CD4-positive, alpha-beta T cell treated with Interleukin-17A for 1 hour (primary cell): ENCODE data around the gene RNF40.

Source experiments
- DNase-seq: peaks from one replicate; pipeline ENCODE4 v3.0.0-alpha.2; 2020

Gene RNF40

DNA sequence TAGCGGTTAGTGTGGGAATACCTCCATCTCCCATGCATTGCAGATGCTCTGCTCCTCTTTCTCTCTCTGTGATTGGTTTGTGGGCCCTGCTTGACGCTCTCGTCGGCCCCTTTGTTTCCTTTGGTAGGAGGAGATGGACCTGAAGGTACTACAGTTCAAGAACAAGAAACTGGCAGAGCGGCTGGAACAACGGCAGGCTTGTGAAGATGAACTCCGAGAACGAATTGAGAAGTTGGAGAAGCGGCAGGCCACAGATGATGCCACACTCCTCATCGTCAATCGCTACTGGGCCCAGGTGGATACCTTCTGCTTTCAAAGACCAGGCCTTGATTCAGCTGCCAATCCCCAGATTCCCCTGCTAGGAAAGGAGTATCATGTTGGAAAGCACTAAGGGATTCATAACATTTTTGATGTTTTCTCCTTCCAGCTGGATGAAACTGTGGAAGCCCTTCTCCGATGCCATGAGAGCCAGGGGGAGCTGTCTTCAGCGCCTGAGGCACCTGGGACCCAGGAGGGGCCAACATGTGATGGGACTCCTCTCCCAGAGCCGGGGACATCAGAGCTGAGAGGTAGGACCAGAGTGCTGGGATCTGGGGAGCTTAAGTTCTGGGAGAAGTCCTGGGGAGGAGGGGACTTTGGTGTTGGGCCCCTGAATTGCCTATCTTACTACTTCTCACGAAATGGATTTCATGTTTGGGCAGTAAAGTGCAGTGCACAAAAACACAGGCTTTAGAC lies 1.0 kb downstream of the RNF40 start:
- DNase-seq: no peak

DNA sequence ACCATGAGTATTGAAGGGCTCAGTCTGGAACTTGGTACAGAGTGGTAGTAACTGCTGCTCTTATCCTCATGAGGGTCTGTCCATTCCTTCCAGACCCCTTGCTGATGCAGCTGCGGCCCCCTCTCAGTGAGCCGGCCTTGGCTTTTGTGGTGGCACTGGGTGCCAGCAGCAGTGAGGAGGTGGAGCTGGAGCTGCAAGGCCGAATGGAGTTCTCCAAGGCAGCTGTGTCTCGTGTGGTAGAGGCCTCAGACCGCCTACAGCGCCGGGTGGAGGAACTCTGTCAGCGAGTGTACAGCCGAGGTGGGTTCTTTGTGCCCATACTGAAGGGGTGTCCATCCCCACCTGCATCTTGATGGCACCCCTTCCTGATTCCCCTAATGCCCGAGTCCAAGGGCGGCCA lies 2.0 kb downstream of the RNF40 start:
- no peak for DNase-seq

DNA sequence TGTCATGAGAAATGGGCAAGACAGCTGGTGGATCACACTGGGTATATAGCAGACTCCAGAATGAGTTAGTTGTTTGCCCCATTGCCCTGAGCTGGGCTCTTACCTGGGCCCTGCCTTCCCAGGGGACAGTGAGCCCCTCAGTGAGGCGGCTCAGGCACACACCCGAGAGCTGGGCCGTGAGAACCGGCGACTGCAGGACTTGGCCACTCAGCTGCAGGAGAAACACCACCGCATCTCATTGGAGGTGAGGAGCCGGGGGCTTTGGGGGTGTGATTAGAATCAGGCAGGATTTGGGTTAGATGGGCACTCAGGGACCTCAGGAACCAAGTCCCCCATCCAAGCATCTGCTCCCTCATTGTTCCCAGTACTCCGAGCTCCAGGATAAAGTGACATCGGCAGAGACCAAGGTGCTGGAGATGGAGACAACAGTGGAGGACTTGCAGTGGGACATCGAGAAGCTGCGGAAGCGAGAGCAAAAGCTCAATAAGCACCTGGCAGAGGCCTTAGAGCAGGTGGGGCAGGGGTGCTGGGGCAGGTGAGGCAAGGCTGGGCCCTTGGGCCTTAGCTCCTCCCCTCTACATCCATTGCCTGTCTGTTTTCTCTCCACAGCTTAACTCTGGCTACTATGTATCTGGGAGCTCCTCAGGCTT lies 2.8 kb downstream of the RNF40 start:
- no peak for DNase-seq

DNA sequence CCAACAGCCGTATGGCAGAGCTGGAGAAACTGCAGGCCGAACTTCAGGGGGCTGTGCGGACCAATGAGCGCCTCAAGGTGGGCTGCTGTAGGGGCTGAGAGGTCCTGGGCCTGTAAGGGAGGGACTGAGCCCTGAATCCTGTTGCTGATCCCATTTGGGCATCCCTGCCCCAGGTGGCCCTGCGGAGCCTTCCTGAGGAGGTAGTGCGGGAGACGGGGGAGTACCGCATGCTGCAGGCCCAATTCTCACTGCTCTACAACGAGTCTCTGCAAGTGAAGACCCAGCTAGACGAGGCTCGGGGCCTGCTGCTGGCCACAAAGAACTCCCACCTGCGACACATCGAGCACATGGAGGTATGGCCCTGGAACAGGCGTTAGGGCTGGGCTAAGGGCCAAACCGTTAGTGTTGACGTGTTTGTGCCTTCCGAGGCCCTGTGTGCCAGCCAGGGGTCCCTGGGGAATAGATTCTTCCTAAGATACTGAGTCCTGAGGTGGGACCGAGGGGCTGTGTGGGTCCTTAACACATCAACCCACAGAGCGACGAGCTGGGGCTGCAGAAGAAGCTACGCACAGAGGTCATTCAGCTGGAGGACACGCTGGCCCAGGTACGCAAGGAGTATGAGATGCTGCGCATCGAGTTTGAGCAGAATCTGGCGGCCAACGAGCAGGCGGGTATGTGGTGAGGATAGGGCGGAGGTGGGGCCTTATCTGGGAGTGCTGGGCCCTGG lies 4.2 kb downstream of the RNF40 start:
- no peak for DNase-seq

DNA sequence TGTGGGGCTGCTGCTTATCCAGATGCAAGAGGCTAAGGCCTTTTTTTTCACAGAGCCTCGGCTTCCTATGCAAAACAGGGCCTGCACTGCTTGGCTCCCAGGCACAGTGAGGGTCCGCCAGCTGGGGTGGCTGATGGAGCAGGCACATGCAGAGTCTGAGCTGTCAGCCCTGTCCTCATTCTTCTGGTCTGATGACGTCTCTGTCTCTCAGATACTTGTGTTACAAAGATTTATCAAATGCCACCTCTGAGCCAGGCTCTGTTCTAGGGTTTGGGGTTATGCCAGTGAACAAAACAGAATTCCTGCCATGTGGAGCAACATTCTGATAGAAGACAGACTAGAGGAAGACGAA lies 4.8 kb downstream of the RNF40 start:
- no peak for DNase-seq

DNA sequence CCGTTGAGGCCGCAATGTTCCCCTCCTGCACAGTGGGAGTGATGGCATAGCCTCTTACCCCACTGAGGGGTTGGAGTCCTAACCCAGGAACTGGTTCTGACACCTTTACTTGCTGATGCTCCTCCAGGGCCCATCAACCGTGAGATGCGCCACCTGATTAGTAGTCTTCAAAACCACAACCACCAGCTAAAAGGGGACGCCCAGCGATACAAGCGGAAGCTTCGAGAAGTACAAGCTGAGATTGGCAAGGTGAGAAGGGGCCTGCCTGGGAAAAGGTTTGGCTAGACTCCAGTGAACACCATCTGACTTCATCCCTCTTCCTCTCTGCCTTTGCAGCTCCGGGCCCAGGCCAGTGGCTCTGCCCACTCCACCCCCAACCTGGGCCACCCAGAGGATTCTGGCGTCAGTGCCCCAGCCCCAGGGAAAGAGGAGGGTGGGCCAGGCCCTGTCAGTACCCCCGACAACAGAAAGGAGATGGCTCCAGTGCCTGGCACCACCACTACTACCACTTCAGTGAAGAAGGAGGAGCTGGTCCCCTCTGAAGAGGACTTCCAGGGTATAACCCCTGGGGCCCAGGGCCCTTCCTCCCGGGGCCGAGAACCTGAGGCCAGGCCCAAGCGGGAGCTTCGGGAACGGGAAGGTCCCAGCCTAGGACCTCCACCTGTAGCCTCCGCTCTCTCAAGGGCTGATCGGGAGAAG lies 5.8 kb downstream of the RNF40 start:
- peak; percentile 67 for DNase-seq

DNA sequence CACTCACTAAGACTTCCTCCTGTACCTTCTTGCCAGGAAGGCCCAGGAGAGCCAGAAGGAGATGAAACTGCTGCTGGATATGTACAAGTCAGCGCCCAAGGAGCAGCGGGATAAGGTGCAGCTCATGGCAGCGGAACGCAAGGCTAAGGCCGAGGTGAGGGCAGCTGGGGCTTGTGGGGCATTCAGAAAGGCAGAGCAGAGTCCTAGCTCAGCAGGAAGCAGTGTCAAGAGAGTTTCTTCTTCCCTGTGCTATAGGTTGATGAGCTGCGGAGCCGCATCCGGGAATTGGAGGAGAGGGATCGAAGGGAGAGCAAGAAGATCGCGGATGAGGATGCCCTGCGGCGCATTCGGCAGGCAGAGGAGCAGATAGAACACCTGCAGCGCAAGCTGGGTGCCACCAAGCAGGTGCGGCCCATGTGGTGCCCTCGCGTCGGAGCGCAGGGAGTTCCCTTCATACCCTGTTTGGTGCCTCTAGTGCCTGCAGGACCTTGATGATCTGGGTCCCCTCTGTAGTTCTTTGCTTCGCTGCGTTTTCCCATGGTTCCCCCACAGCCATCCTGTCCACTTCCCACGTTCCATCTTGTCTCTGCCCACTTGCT lies 6.6 kb downstream of the RNF40 start:
- DNase-seq: no peak

DNA sequence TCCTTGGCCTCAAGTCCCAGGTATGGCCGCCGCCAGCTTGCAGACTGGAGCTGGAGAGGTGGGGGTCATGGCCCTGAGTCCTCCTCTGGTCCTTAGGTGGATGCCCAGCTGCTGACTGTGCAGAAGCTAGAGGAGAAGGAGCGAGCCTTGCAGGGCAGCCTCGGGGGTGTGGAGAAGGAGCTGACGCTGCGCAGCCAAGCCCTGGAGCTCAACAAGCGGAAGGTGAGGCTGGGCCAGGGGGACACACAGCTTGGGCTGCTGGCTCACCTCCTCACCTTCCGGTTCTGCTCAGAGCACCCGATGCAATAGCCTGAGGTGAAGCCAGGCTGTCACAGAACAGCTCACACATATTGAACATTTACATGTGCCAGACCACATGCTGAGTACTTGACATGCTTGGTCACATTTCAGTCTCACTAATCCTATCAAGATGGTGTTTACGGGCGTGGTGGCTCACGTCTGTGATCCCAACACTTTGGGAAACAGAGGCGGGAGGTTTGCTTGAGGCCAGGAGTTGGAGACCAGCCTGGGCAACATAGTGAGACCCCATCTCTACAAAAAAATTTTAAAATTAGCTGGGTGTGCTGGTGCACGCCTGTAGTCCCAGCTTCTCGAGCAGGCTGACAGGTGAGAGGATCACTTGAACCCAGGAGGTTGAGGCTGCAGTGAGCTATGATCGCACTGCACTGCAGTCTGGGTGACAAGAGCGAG lies 7.4 kb downstream of the RNF40 start:
- no peak for DNase-seq

DNA sequence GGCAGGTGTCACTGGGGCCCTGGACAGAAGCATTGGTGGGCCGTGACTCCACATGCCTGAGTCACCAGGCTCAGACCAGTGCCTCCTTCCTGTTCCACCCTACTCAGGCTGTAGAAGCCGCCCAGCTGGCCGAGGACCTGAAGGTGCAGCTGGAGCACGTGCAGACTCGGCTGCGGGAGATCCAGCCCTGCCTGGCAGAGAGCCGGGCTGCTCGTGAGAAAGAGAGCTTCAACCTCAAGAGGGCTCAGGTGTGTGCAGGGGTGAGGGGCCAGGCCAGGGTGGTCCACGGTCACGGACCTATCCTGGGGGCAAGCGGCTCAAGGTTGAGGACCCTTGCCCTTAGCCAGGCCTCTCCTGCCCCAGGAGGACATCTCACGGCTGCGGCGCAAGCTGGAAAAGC lies 9.6 kb downstream of the RNF40 start:
- no peak for DNase-seq

DNA sequence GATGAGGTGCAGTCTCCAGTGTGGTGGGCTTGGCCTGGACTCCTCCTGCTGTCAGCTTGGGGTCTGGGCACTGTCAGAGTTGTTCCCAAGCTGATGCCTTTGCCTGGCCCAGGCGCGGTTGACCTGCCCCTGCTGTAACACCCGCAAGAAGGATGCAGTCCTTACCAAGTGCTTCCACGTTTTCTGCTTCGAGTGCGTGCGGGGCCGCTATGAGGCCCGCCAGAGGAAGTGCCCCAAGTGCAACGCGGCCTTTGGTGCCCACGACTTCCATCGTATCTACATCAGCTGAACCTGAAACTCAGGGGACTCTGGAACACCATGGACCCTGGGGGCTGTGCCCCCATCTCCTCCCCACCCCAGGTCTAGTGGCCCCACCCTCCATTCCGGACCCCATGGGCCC lies 11.7 kb downstream of the RNF40 start:
- no peak for DNase-seq

DNA sequence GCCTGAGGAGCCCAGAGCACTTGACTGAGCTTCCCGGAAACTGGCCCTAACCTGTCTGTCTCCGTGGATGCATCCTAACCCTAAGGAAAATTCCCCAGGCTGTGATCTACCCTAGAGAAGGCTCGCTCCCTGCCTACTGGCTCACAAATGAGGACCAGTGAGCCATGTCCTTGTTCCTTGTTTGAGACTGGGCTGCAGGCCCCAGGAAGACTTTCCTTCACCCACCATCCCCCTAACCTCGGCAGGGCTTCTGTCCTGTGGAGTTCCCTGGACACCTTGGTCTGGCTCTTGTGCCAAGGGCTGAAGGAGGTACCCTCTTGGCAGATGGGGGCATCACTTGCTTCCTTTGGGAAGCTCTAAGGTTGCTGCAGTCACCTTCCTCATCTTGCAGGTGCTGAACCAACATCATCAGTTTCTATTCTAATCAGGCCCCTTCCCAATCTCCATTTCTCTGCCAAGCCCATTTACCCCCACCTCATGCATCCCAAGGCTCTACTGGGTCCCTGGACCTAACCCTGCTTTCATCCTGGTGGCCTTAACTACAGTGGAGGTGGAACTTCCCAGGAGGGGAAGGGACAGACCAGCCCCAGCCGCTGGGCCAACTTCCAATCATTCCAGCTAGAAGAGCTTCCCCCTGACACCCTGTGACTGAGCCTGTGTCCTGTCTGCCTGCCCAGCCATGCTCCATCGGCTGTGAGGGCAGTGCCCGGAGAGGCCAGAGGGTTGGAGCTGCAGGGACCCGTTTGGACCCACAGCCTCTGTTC lies 12.4 kb downstream of the RNF40 start:
- DNase-seq: no peak

DNA sequence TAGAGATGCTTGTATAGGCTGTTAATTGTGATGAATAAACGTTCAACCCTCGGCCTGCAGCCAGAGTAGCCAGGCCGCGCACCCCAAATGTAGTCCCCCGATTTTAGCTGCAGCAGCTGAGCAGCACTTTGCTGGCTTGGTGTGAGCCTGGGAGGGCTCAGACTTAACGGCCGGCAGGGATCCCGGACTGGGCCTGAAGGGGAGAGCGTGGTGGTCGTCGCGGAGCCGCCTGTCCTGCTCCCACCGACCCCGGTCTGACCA lies 12.9 kb downstream of the RNF40 start:
- no peak for DNase-seq

DNA sequence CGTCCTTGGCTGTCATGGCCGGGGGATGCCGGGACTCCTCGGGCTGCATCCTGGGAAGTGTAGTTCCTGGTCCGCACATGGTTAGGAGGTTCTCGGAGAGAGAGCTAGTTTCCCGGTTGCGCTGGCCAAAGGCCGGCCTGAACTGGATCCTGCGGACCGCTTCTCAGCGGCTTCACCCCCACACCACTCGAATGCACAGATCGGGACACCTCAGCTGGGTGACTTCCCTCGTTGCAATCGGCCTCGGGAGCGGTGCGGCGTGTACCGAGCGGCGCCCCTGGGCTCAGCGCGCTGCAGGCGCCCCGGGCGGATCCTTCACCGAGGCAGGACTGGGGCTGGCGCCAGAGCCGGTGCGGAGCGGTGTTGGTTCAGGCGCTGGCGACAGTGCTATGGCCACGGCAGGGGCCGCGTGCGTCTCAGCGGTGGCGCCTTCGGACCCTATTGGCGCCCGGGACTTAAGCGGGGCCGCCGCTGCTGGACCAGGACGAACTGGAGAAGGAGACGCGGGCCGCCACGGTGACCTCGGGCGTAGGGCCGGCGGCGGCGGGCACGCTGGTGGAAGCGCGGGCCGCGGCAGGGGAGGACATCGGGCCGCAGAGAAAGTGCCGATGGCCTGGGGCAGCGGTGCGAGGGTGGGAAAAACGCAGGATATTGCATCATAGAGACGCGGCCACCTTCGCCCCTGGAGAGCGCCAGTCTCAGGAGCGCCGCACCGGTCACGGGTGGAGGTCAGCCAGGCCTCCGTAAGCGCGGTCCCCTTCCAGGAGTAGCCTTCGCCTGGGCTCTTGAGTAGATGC lies 13.5 kb downstream of the RNF40 start:
- peak; percentile 59 for DNase-seq

DNA sequence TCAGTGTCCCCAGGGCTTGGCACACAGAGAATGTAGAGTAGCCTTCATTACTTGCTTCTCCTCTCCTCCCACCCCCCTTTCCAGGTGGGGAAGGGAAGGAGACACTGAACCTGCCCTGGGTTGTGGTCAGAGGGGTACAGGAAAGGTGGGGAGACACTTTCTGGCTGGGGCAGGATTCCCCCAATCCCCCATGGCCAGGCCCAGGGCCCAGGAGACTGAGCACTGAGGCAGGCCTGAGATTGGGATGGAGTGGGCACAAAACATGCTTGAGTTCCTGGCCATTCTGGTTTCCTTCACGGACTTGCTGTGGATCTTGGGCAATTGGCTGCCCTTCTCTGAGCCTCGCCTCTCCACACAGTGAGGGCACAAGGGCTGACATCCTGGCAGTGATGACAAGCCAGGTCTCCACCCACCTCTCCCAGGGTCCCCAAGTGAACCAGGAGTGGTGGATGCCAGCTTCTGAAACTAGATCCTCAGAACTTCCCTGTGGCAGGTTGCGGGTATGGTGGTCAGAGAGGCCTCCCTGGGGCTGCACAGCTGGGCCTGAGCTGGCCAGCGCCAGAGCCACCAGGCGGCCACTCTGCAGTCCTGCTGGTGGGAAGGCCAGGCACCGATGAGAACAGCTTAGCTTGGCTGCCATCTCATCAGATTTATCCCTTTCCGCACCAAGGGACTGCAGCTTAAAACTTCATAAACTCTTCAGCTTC lies 15.6 kb downstream of the RNF40 start:
- DNase-seq: no peak

DNA sequence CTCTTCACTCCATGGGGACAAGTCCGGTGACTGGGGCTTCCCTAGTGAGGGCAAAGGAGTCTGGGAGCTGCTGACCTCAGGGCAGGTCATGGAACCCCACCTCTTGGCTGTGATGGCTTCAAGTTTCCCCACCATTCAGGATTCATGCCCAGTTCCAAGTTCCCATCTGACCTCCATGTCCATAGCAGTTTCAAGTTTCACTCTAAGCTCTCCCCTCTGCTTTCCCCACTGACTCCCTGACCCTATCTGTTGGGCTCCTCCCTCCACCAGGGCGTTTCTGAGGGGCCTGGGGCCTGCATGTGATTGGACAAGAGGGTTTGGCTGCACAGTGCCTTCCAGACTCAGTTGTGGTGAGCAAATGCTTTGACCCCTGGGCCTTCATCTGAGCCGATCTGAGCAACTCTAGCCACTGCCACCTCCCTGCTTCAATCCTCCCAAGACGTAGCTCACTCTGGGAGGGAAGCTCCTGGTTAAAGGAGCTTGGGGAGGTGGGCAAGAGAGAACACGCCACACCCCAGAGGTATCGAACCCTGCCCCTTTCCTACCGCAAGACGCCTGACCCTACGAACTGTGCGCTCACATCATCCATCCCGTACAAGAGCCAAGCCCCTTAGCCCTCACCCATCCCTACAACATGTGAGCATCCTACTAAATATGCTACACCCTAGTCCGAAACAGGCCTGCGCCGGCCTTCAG lies 16.6 kb downstream of the RNF40 start:
- no peak for DNase-seq

DNA sequence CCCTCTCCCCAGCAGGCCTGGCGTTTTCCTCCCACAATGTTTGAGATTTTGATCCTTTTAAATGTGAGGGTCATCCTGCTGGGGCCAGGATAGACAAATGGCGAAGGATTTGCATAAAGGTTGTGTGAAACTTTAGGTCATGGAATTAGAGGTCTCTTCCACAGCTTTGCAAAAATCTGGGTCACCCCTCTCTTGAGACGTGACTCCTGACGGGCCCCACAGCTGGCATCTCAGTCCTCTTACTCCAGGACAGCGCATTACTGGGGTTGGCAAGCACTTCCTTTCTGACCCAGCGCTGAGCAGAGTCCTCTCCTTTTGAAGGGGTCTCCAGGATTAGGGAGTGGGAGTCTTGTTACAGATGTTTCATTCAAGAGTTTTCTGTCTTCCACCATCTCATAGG lies 17.5 kb downstream of the RNF40 start:
- no peak for DNase-seq

DNA sequence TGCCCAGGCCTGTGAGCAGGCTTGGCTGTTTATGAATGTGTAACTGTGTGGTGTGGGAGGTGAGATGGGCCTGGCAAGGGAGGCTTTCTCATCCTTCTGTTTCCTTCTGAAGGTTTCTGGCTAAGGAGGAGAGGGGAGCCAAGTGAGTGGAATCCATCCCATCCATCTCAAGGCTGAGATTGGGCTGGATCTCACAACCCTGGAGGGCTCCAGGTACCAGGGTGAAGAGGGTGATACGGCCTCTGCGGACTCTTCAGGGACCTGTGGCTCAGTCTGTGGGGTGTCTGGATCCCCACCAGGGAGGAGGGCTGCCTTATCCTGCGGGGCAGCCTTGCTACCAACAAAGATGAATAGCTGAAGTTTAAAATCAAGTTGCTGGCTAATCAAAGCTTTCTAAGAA lies 17.9 kb downstream of the RNF40 start:
- DNase-seq: no peak

DNA sequence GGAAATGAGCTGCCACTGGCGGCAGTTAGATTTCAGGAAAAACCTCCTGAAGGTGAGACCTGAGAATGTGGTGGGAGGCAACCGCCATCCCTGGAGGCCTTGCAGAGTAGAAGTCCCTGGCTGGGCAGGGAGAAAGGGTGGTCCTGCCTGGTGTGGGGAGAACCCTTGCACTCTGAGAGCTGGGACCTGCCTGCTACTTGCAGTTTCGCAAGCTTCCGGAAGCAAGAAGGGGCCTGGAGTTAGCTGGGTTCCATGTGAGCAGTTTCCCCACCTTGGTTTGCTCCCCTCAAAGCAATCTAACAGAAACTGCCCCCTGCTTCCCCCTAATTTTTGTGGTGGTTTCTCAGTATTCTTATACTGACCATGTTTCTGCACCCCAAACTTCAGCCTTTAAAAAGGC lies 18.4 kb downstream of the RNF40 start:
- DNase-seq: no peak

DNA sequence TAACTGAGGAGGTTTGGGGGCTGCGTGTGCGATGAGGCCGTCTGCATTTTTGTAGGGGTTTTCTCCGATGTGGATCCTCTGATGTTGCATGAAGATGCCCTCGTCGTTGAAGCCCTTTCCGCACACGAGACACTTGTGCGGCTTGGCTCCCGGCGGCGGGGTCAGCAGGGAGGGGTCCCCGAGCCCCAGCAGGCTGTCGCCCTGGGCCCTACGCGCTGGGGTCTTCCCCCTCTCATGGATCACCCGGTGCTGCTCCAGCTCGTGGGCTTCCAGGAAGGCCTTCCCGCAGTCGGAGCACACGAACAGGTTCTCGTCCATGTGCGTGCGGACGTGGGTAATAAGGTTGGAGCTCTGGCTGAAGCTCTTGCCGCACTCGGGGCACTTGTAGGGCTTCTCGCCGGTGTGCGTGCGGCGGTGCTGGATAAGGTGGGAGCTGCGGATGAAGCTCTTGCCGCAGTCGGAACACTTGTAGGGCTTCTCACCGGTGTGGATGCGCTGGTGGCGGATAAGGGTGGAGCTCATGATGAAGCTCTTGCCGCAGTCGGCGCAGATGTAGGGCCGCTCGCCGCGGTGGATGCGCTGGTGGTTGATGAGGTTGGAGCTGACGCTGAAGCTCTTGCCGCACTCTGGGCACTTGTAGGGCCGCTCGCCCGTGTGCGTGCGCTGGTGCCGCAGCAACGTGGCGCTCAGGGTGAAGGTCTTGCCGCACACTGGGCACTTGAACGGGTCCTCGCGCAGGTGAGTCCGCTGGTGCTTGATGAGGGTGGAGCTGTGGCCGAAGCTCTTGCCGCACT lies 20.6 kb downstream of the RNF40 start:
- no peak for DNase-seq
